Hepatocyte (in vitro differentiated cells): Measurements from ENCODE around the gene TRPV3. TPM values are rescaled to one million over a fixed set of nuclear protein-coding genes. Genes with fewer than 3 reads are reported as not detected.

Experiments used
- DNase-seq: peaks from one replicate; pipeline ENCODE4 v3.0.0-alpha.2; 2016; ENCODE audit warnings: low spot score
- H2AFZ ChIP-seq: fragments of 200-600 bp; sonication (generic); 2 replicates; pipeline ENCODE4 v1.6.0; 2016; ENCODE audit warnings: antibody characterized with exemption, mild to moderate bottlenecking
- H3K27ac ChIP-seq: fragments of 200-600 bp; sonication (generic); 2 replicates; pipeline ENCODE4 v1.5.1; 2016; ENCODE audit warnings: mild to moderate bottlenecking
- H3K27me3 ChIP-seq: fragments of 200-600 bp; sonication (generic); 2 replicates; pipeline ENCODE4 v1.6.1; 2016
- H3K36me3 ChIP-seq: fragments of 200-600 bp; sonication (generic); replicated peaks from 2 replicates; pipeline ENCODE4 v1.5.1; 2016; ENCODE audit warnings: low read depth; ENCODE audit not compliant: insufficient read depth
- H3K4me1 ChIP-seq: fragments of 200-600 bp; sonication (generic); 2 replicates; pipeline ENCODE4 v1.5.1; 2016; ENCODE audit warnings: mild to moderate bottlenecking, moderate library complexity; ENCODE audit not compliant: insufficient read depth
- H3K4me2 ChIP-seq: fragments of 200-600 bp; sonication (generic); 2 replicates; pipeline ENCODE4 v1.6.0; 2016
- H3K4me3 ChIP-seq: fragments of 200-600 bp; sonication (generic); 2 replicates; pipeline ENCODE4 v1.5.1; 2016; ENCODE audit warnings: mild to moderate bottlenecking
- H3K79me2 ChIP-seq: fragments of 200-600 bp; sonication (generic); 2 replicates; pipeline ENCODE4 v1.6.0; 2017; ENCODE audit warnings: mild to moderate bottlenecking
- H3K9me2 ChIP-seq: fragments of 200-600 bp; sonication (generic); replicated peaks from 2 replicates; pipeline ENCODE4 v1.6.0; 2017; ENCODE audit warnings: mild to moderate bottlenecking; ENCODE audit not compliant: insufficient read depth
- H3K9me3 ChIP-seq: fragments of 200-600 bp; sonication (generic); 2 replicates; pipeline ENCODE4 v1.5.1; 2016; ENCODE audit warnings: low read depth, mild to moderate bottlenecking
- H4K20me1 ChIP-seq: fragments of 200-600 bp; sonication (generic); 2 replicates; pipeline ENCODE4 v1.6.0; 2016; ENCODE audit warnings: mild to moderate bottlenecking; ENCODE audit not compliant: insufficient read depth, poor library complexity, severe bottlenecking
- CTCF ChIP-seq: fragments of 200-600 bp; sonication (generic); IDR thresholded peaks from 2 replicates; pipeline ENCODE4 v1.5.1; 2016; ENCODE audit warnings: antibody characterized with exemption, mild to moderate bottlenecking; ENCODE audit not compliant: poor library complexity
- EZH2 ChIP-seq: fragments of 200-600 bp; sonication (generic); IDR thresholded peaks from 2 replicates; pipeline ENCODE4 v1.6.1; 2016; ENCODE audit warnings: antibody characterized with exemption, mild to moderate bottlenecking, borderline replicate concordance
- EZH2phosphoT487 ChIP-seq: fragments of 200-600 bp; sonication (generic); IDR thresholded peaks from one replicate; pipeline ENCODE4 v1.6.1; 2018; ENCODE audit warnings: antibody characterized with exemption, mild to moderate bottlenecking, low read depth, moderate library complexity; ENCODE audit not compliant: unreplicated experiment, severe bottlenecking
- WGBS: methylation state at CpG from one replicate; pipeline ENCODE4 v1.1.6; 2016; ENCODE audit warnings: low lambda C conversion rate; ENCODE audit errors: missing lambda C conversion rate; 5-methylcytosine and 5-hydroxymethylcytosine counted together
- polyA plus RNA-seq: library from polyadenylated mRNA; unstranded; fragments of >200 nt; fragmentation: Nextera tagmentation; extraction: Ambion mirVana; gene quantifications from 2 replicates; pipeline ENCODE4 v1.2.1, GENCODE V29; 2016
- total RNA-seq: library from RNA; depleted of rRNA; stranded (reverse); fragments of >200 nt; gene quantifications from 2 replicates; pipeline ENCODE4 v1.2.3, GENCODE V29; 2014

Gene TRPV3
- total and polyA plus RNA-seq, 2 experiments from 2014 or later, result 1.4 to 2.6 TPM

- Histone ChIP-seq H3K9me2 (no peaks in the 10 kb centered on the region), H4K20me1 (no peaks in the 10 kb centered on the region), H3K4me3 (no peak within 1 kb of the TSS), H3K27ac (peak within 1 kb of the TSS; percentile 75), H2AFZ (no peak within 1 kb of the TSS), H3K4me1 (peaks cover 20% of the 10 kb centered on the region), H3K79me2 (no peaks in the 10 kb centered on the region), H3K36me3 (no peaks in the 10 kb centered on the region), H3K9me3 (no peaks in the 10 kb centered on the region), H3K27me3 (no peaks in the 10 kb centered on the region), H3K4me2 (peak within 1 kb of the TSS; percentile 55)
- DNase-seq, result no peak
- WGBS, result 69% methylated on average over 7 of the region's 7 CpGs
- TF ChIP-seq CTCF (no peak), EZH2phosphoT487 (no peak), EZH2 (no peak)
Measured at GRCh38 chr17:3475812-3476610, 81.6 kb downstream of the TRPV3 start, which contains the start of gene ASPA. TSS of gene ASPA (plus strand) at chr17:3475997. CDS start at chr17:3476160, 163 bp downstream.

- Histone ChIP-seq H3K4me2 (peak overlapping the region; percentile 17), H3K27ac (peak overlapping the region; percentile 75)
Measured at GRCh38 chr17:3475251-3475685, 82.3 kb downstream of the TRPV3 start.

GRCh38 chr17:3474212-3474611 is 83.4 kb downstream of the TRPV3 start:
- H3K9me2 ChIP-seq, result no peaks in the 10 kb centered on the region
- H3K4me2 ChIP-seq, result peak overlapping the region; percentile 55
- no peaks in the 10 kb centered on the region for H3K79me2 ChIP-seq
- H2AFZ ChIP-seq, result no peak overlapping the region
- no peaks in the 10 kb centered on the region for H3K36me3 ChIP-seq
- 17% methylated on average over 3 of the region's 3 CpGs for WGBS
- H3K4me1 ChIP-seq, result peaks cover 20% of the 10 kb centered on the region
- no peak overlapping the region for H3K4me3 ChIP-seq
- peak; percentile 53 for DNase-seq
- no peaks in the 10 kb centered on the region for H3K9me3 ChIP-seq
- no peaks in the 10 kb centered on the region for H3K27me3 ChIP-seq
- TF ChIP-seq CTCF (no peak), EZH2 (no peak), EZH2phosphoT487 (no peak)
- no peaks in the 10 kb centered on the region for H4K20me1 ChIP-seq
- H3K27ac ChIP-seq, result peak overlapping the region; percentile 82

More at GRCh38 chr17:3475251-3475685, 82.3 kb downstream of the TRPV3 start:
- no peaks in the 10 kb centered on the region for H3K36me3 ChIP-seq
- H4K20me1 ChIP-seq, result no peaks in the 10 kb centered on the region
- no peak overlapping the region for H3K4me3 ChIP-seq
- H3K9me3 ChIP-seq, result no peaks in the 10 kb centered on the region
- no peak overlapping the region for H2AFZ ChIP-seq
- H3K9me2 ChIP-seq, result no peaks in the 10 kb centered on the region
- no peak for TF ChIP-seq CTCF
- TF ChIP-seq EZH2phosphoT487, result no peak
- TF ChIP-seq EZH2, result no peak
- peaks cover 20% of the 10 kb centered on the region for H3K4me1 ChIP-seq
- 87% methylated on average over 4 of the region's 4 CpGs for WGBS
- no peaks in the 10 kb centered on the region for H3K79me2 ChIP-seq
- H3K27me3 ChIP-seq, result no peaks in the 10 kb centered on the region
- DNase-seq, result no peak
